OCI-LY3 (cell line): ENCODE measurements around the gene MBNL1.

Experiments
- H2AFZ ChIP-seq: fragments of 200-600, 300-600 bp; shearing (Covaris generic); 2 replicates; pipeline ENCODE4 v1.6.0; 2014; ENCODE audit warnings: antibody characterized with exemption, low read depth, low read length
- H3K27ac ChIP-seq: fragments of 200-600, 300-600 bp; sonication (generic); 2 replicates; pipeline ENCODE4 v1.5.1; 2014; ENCODE audit warnings: mild to moderate bottlenecking, low read length, moderate library complexity, mixed read lengths
- H3K27me3 ChIP-seq: fragments of 200-600, 300-600 bp; sonication (generic); 2 replicates; pipeline ENCODE4 v1.6.1; 2014; ENCODE audit warnings: low read depth, low read length, mixed read lengths
- H3K36me3 ChIP-seq: fragments of 200-600, 300-600 bp; sonication (generic); replicated peaks from 2 replicates; pipeline ENCODE3; 2014; ENCODE audit warnings: low read depth, low read length, mixed read lengths
- H3K4me1 ChIP-seq: fragments of 300-600, 200-600 bp; sonication (generic); 2 replicates; pipeline ENCODE4 v1.6.1; 2014; ENCODE audit warnings: low read length, mixed read lengths
- H3K4me2 ChIP-seq: fragments of 200-600, 300-600 bp; sonication (generic); 2 replicates; pipeline ENCODE4 v1.6.1; 2014; ENCODE audit warnings: low read length, mixed read lengths
- H3K4me3 ChIP-seq: fragments of 300-600, 200-600 bp; sonication (generic); 2 replicates; pipeline ENCODE4 v1.5.1; 2014; ENCODE audit warnings: antibody characterized with exemption, mild to moderate bottlenecking, low read length, moderate library complexity
- H3K79me2 ChIP-seq: fragments of 300-600, 200-600 bp; shearing (Covaris generic); 2 replicates; pipeline ENCODE4 v1.6.1; 2014; ENCODE audit warnings: mild to moderate bottlenecking, low read length, mixed read lengths
- H3K9ac ChIP-seq: fragments of 300-600, 200-600 bp; shearing (Covaris generic); 2 replicates; pipeline ENCODE4 v1.6.0; 2014; ENCODE audit warnings: mild to moderate bottlenecking, low read length, moderate library complexity
- H3K9me3 ChIP-seq: fragments of 200-600, 300-600 bp; shearing (Covaris generic); 2 replicates; pipeline ENCODE4 v1.6.1; 2014; ENCODE audit warnings: low read length, mixed read lengths; ENCODE audit not compliant: insufficient read depth
- H4K20me1 ChIP-seq: fragments of 200-600, 300-600 bp; sonication (generic); 2 replicates; pipeline ENCODE4 v1.6.1; 2016; ENCODE audit warnings: low read length, mixed read lengths; ENCODE audit not compliant: insufficient read depth
- CTCF ChIP-seq: fragments of 200-600, 300-600 bp; sonication (generic); IDR thresholded peaks from 2 replicates; pipeline ENCODE4 v1.5.1; 2014; ENCODE audit warnings: antibody characterized with exemption, low read length, low read depth
- EZH2phosphoT487 ChIP-seq: fragments of 200-600 bp; shearing (Covaris generic); IDR thresholded peaks from 2 replicates; pipeline ENCODE4 v1.6.1; 2018; ENCODE audit warnings: antibody characterized with exemption, mixed run types, low read depth

MBNL1 gene

GRCh38 chr3:152287898-152288576 lies 19.3 kb downstream of the MBNL1 start:
- Histone ChIP-seq H3K27me3 (no peaks in the 10 kb centered on the region), H3K4me2 (no peak overlapping the region), H3K79me2 (peaks cover 97% of the 10 kb centered on the region), H3K36me3 (no peaks in the 10 kb centered on the region), H4K20me1 (peaks cover 92% of the 10 kb centered on the region), H2AFZ (no peak overlapping the region), H3K9me3 (no peaks in the 10 kb centered on the region), H3K27ac (no peak overlapping the region), H3K9ac (no peak overlapping the region), H3K4me1 (peaks cover 28% of the 10 kb centered on the region), H3K4me3 (no peak overlapping the region)
- TF ChIP-seq CTCF (no peak), EZH2phosphoT487 (no peak)

GRCh38 chr3:152288681-152289080 lies 20.0 kb downstream of the MBNL1 start:
- TF ChIP-seq EZH2phosphoT487 (no peak), CTCF (no peak)
- H3K36me3 ChIP-seq, result no peaks in the 10 kb centered on the region
- H3K9ac ChIP-seq, result no peak overlapping the region
- H3K9me3 ChIP-seq, result no peaks in the 10 kb centered on the region
- H3K4me1 ChIP-seq, result peaks cover 22% of the 10 kb centered on the region
- no peak overlapping the region for H3K4me2 ChIP-seq
- H3K79me2 ChIP-seq, result peaks cover 97% of the 10 kb centered on the region
- H4K20me1 ChIP-seq, result peaks cover 92% of the 10 kb centered on the region
- no peak overlapping the region for H3K4me3 ChIP-seq
- H2AFZ ChIP-seq, result no peak overlapping the region
- no peaks in the 10 kb centered on the region for H3K27me3 ChIP-seq
- no peak overlapping the region for H3K27ac ChIP-seq

GRCh38 chr3:152289708-152290107 lies 21.0 kb downstream of the MBNL1 start:
- Histone ChIP-seq H3K4me1 (peaks cover 13% of the 10 kb centered on the region; the same call in 1 of the 2 replicates), H3K27me3 (no peaks in the 10 kb centered on the region), H3K9me3 (no peaks in the 10 kb centered on the region), H3K9ac (no peak overlapping the region), H2AFZ (no peak overlapping the region), H4K20me1 (peaks cover 90% of the 10 kb centered on the region), H3K27ac (no peak overlapping the region), H3K4me3 (no peak overlapping the region), H3K79me2 (peaks cover 97% of the 10 kb centered on the region), H3K36me3 (no peaks in the 10 kb centered on the region), H3K4me2 (no peak overlapping the region)
- TF ChIP-seq EZH2phosphoT487, result no peak

GRCh38 chr3:152290374-152290773 lies 21.6 kb downstream of the MBNL1 start:
- peaks cover 97% of the 10 kb centered on the region for H3K79me2 ChIP-seq
- no peak overlapping the region for H2AFZ ChIP-seq
- peaks cover 9% of the 10 kb centered on the region; the same call in 1 of the 2 replicates for H3K4me1 ChIP-seq
- no peaks in the 10 kb centered on the region for H3K9me3 ChIP-seq
- no peaks in the 10 kb centered on the region for H3K27me3 ChIP-seq
- H3K9ac ChIP-seq, result no peak overlapping the region
- no peaks in the 10 kb centered on the region for H3K36me3 ChIP-seq
- no peak for TF ChIP-seq EZH2phosphoT487
- TF ChIP-seq CTCF, result no peak
- no peak overlapping the region for H3K4me2 ChIP-seq
- peaks cover 90% of the 10 kb centered on the region for H4K20me1 ChIP-seq
- no peak overlapping the region for H3K4me3 ChIP-seq
- H3K27ac ChIP-seq, result no peak overlapping the region
